Transverse colon (tissue), 4 donors: ENCODE data around the gene RHEB.
"Not testable (repeated sequence)": the region's sequence is repeated elsewhere in the genome, so short reads cannot be mapped to it uniquely, and the experiment has no call there.

ENCODE experiments used
- CTCF ChIP-seq, 5 experiments: fragments of 200-600 bp in 3 of 5; fragments of 450-650 bp in 2 of 5; sonication (generic) in 3 of 5; IDR thresholded peaks; 1 replicate in 2 of 5; 2 replicates in 3 of 5; pipeline ENCODE4 v1.5.1; 2016 to 2017; ENCODE audit warnings: antibody characterized with exemption in 5 of 5, inconsistent platforms in 3 of 5, mild to moderate bottlenecking in 2 of 5, moderate library complexity in 1 of 5
- POLR2A ChIP-seq: fragments of 450-650 bp; IDR thresholded peaks from one replicate; pipeline ENCODE4 v1.6.1; 2016; ENCODE audit warnings: antibody characterized with exemption, mild to moderate bottlenecking, moderate library complexity
- POLR2AphosphoS5 ChIP-seq, 3 donors: sonication (generic); formaldehyde crosslinking; IDR thresholded peaks; one replicate each; pipeline ENCODE4 v1.6.1; 2016; ENCODE audit warnings: antibody characterized with exemption in 3 of 3

- not testable (repeated sequence) for TF ChIP-seq CTCF (IDR thresholded peaks at IDR 0.05)
- TF ChIP-seq POLR2A (peak; percentile 81), POLR2AphosphoS5 (IDR thresholded peaks at IDR 0.05) (peak in 1 of 3 donors; percentile 55)
Measured at GRCh38 chr7:151518947-151519764, 539 bp downstream of the RHEB start.
